H9 (cell line): ENCODE results near the gene RAB2B. TPM values are rescaled to one million over a fixed set of nuclear protein-coding genes. Genes with fewer than 3 reads are reported as not detected.
A peak's percentile ranks its signal among the peaks of the same experiment; 100 is the strongest.

Experiments used
- DNase-seq: peaks from one replicate; pipeline ENCODE4 v3.0.0-alpha.2; 2017
- H2AFZ ChIP-seq: one replicate; pipeline ENCODE4 v1.6.1; 2013; ENCODE audit warnings: mild to moderate bottlenecking, low read length, control low read depth, moderate library complexity
- H2AK5ac ChIP-seq: 2 replicates; pipeline ENCODE4 v1.6.1; 2013; ENCODE audit warnings: low read length, control low read depth, mixed read lengths; ENCODE audit not compliant: insufficient read length
- H2BK120ac ChIP-seq: one replicate; pipeline ENCODE4 v1.6.1; 2013; ENCODE audit warnings: low read depth, mild to moderate bottlenecking, low read length, control low read depth, inconsistent platforms; ENCODE audit not compliant: poor library complexity, severe bottlenecking
- H2BK12ac ChIP-seq: 2 replicates; pipeline ENCODE4 v1.6.1; 2013; ENCODE audit warnings: low read length, control low read depth, mixed read lengths, low read depth; ENCODE audit not compliant: insufficient read length
- H2BK15ac ChIP-seq: 2 replicates; pipeline ENCODE4 v1.6.1; 2013; ENCODE audit warnings: low read depth, low read length, control low read depth
- H2BK20ac ChIP-seq: one replicate; pipeline ENCODE4 v1.6.1; 2013; ENCODE audit warnings: low read depth, mild to moderate bottlenecking, low read length, control low read depth, inconsistent platforms; ENCODE audit not compliant: poor library complexity, severe bottlenecking
- H2BK5ac ChIP-seq: 2 replicates; pipeline ENCODE4 v1.6.1; 2013; ENCODE audit warnings: low read length, control low read depth, mixed read lengths; ENCODE audit not compliant: insufficient read length
- H3K14ac ChIP-seq: 2 replicates; pipeline ENCODE4 v1.6.1; 2013; ENCODE audit warnings: low read length, control low read depth; ENCODE audit not compliant: insufficient read depth
- H3K18ac ChIP-seq: 2 replicates; pipeline ENCODE4 v1.6.1; 2013; ENCODE audit warnings: low read depth, mild to moderate bottlenecking, mixed read lengths, low read length, control low read depth; ENCODE audit not compliant: insufficient read length
- H3K23ac ChIP-seq: 2 replicates; pipeline ENCODE4 v1.6.1; 2013; ENCODE audit warnings: low read length, control low read depth, mixed read lengths, low read depth; ENCODE audit not compliant: insufficient read length
- H3K23me2 ChIP-seq: 2 replicates; pipeline ENCODE4 v1.6.1; 2013; ENCODE audit warnings: low read depth, mild to moderate bottlenecking, mixed read lengths, low read length, control low read depth; ENCODE audit not compliant: insufficient read length, poor library complexity, severe bottlenecking
- H3K27ac ChIP-seq: 2 replicates; pipeline ENCODE4 v1.5.1; 2013; ENCODE audit warnings: low read length, control low read depth, mixed read lengths, low read depth; ENCODE audit not compliant: insufficient read length
- H3K27me3 ChIP-seq: 2 replicates; pipeline ENCODE4 v1.6.1; 2013; ENCODE audit warnings: low read length, control low read depth, inconsistent platforms; ENCODE audit not compliant: insufficient read depth
- H3K4ac ChIP-seq: 2 replicates; pipeline ENCODE4 v1.6.1; 2013; ENCODE audit warnings: low read depth, mild to moderate bottlenecking, control low read depth, inconsistent platforms, low read length, moderate library complexity
- H3K4me1 ChIP-seq: 2 replicates; pipeline ENCODE4 v1.6.1; 2013; ENCODE audit warnings: low read length, control low read depth, inconsistent platforms; ENCODE audit not compliant: insufficient read depth
- H3K4me2 ChIP-seq: 2 replicates; pipeline ENCODE4 v1.6.1; 2013; ENCODE audit warnings: low read length, control low read depth, mixed read lengths; ENCODE audit not compliant: insufficient read length, insufficient read depth
- H3K56ac ChIP-seq: 2 replicates; pipeline ENCODE4 v1.6.1; 2013; ENCODE audit warnings: low read depth, mild to moderate bottlenecking, mixed read lengths, low read length, control low read depth; ENCODE audit not compliant: insufficient read length
- H3K79me1 ChIP-seq: 2 replicates; pipeline ENCODE4 v1.6.1; 2013; ENCODE audit warnings: low read depth, mild to moderate bottlenecking, moderate library complexity, low read length, control low read depth, inconsistent platforms; ENCODE audit not compliant: insufficient read depth, poor library complexity, severe bottlenecking
- H3K79me2 ChIP-seq: 2 replicates; pipeline ENCODE4 v1.6.1; 2013; ENCODE audit warnings: low read length, control low read depth, inconsistent platforms; ENCODE audit not compliant: insufficient read depth
- H3K9ac ChIP-seq: 2 replicates; pipeline ENCODE4 v1.6.1; 2013; ENCODE audit warnings: low read length, control low read depth, mixed read lengths; ENCODE audit not compliant: insufficient read length; ENCODE audit errors: extremely low read depth
- H3K9me3 ChIP-seq: one replicate; pipeline ENCODE4 v1.6.1; 2013; ENCODE audit warnings: low read depth, low read length, inconsistent platforms; ENCODE audit not compliant: control insufficient read depth
- H3T11ph ChIP-seq: one replicate; pipeline ENCODE4 v1.6.1; 2013; ENCODE audit warnings: mild to moderate bottlenecking, low read length, control low read depth, inconsistent platforms
- H4K20me1 ChIP-seq: one replicate; pipeline ENCODE4 v1.6.1; 2013; ENCODE audit not compliant: control insufficient read depth, insufficient read length, insufficient read depth
- H4K5ac ChIP-seq: 2 replicates; pipeline ENCODE4 v1.6.1; 2013; ENCODE audit warnings: low read depth, mild to moderate bottlenecking, mixed read lengths, low read length, control low read depth; ENCODE audit not compliant: insufficient read length
- H4K8ac ChIP-seq: replicated peaks from 2 replicates; pipeline ENCODE4 v1.6.1; 2013; ENCODE audit warnings: low read length, control low read depth, mixed read lengths, low read depth; ENCODE audit not compliant: insufficient read length
- H4K91ac ChIP-seq: 2 replicates; pipeline ENCODE4 v1.6.1; 2013; ENCODE audit warnings: low read depth, mild to moderate bottlenecking, moderate library complexity, mixed read lengths, low read length, control low read depth; ENCODE audit not compliant: insufficient read length
- H3K27ac Mint-ChIP-seq, 3 experiments: 2 replicates in 2 of 3; 3 replicates in 1 of 3; pipeline ENCODE4 v1.8.0; 2020 to 2021; ENCODE audit warnings: mixed read lengths in 3 of 3, mild to moderate bottlenecking in 1 of 3, moderate library complexity in 1 of 3
- H3K27me3 Mint-ChIP-seq: 2 replicates; pipeline ENCODE4 v1.8.0; 2021; ENCODE audit warnings: low read depth, mild to moderate bottlenecking, moderate library complexity, mixed read lengths
- H3K36me3 Mint-ChIP-seq, 3 experiments: 2 replicates in 2 of 3; 3 replicates in 1 of 3; pipeline ENCODE4 v1.8.0; 2020 to 2021; ENCODE audit warnings: low read depth in 3 of 3, mixed read lengths in 3 of 3; ENCODE audit not compliant: insufficient read depth in 1 of 3
- H3K4me1 Mint-ChIP-seq, 2 experiments: 2 replicates each; pipeline ENCODE4 v1.8.0; 2020; ENCODE audit warnings: mixed read lengths in 2 of 2
- H3K4me3 Mint-ChIP-seq, 2 experiments: 2 replicates in 1 of 2; 3 replicates in 1 of 2; pipeline ENCODE4 v1.8.0; 2020 to 2021; ENCODE audit warnings: mild to moderate bottlenecking in 2 of 2, mixed read lengths in 2 of 2, moderate library complexity in 1 of 2
- H3K9me3 Mint-ChIP-seq, 2 experiments: 2 replicates in 1 of 2; 3 replicates in 1 of 2; pipeline ENCODE4 v1.8.0; 2020; ENCODE audit warnings: mild to moderate bottlenecking in 2 of 2, mixed read lengths in 2 of 2, moderate library complexity in 1 of 2
- CTCF ChIP-seq: fragments of 200-600 bp; sonication (generic); conservative IDR thresholded peaks from 3 replicates; pipeline ENCODE4 v1.8.0; 2021; ENCODE audit warnings: antibody characterized with exemption, mild to moderate bottlenecking
- WGBS: extraction: QIAGEN DNeasy Blood & Tissue Kit; methylation state at CpG from one replicate; pipeline ENCODE4 v1.1.7; 2013; ENCODE audit warnings: missing lambda C conversion rate, low lambda C conversion rate, mixed read lengths; ENCODE audit not compliant: insufficient read length; ENCODE audit errors: extremely low coverage; 5-methylcytosine and 5-hydroxymethylcytosine counted together
- total RNA-seq: library from RNA; stranded (reverse); gene quantifications from 2 replicates; pipeline ENCODE4 v1.2.1, GENCODE V29; 2021

RAB2B gene
- total RNA-seq, 1 experiment from 2014 or later: 27.9 TPM

- Histone ChIP-seq H2BK15ac (no peak overlapping the region), H4K8ac (no peak overlapping the region)
- H3K27me3 Mint-ChIP-seq: no peaks in the 10 kb centered on the region
Observed at GRCh38 chr14:21498540-21499526, 22.1 kb upstream of the RAB2B start.

More at GRCh38 chr14:21498540-21499526, 22.1 kb upstream of the RAB2B start:
- Histone ChIP-seq H3K4me2 (no peak overlapping the region), H3K27me3 (no peaks in the 10 kb centered on the region), H3K23me2 (no peaks in the 10 kb centered on the region), H3K56ac (no peak overlapping the region), H3K14ac (no peak overlapping the region), H4K91ac (no peak overlapping the region), H3K23ac (no peak overlapping the region), H2BK20ac (no peak overlapping the region), H3K4me1 (no peaks in the 10 kb centered on the region; the same call in 1 of the 2 replicates), H2AFZ (no peak overlapping the region), H3K4ac (no peak overlapping the region), H3K9me3 (no peaks in the 10 kb centered on the region), H3K9ac (no peak overlapping the region), H3K27ac (no peak overlapping the region), H3K79me2 (peaks cover 3% of the 10 kb centered on the region; the same call in 1 of the 2 replicates), H2BK5ac (no peak overlapping the region), H2BK12ac (no peak overlapping the region), H2BK120ac (no peak overlapping the region), H3K79me1 (no peaks in the 10 kb centered on the region), H2AK5ac (no peak overlapping the region), H4K20me1 (no peaks in the 10 kb centered on the region), H3T11ph (no peak overlapping the region), H4K5ac (no peak overlapping the region), H3K18ac (no peak overlapping the region)
- Mint-ChIP-seq H3K36me3 (peaks cover 80 to 96% (median 87%) of the 10 kb centered on the region in 3 experiments; a peak in 6 of 7 replicates), H3K4me1 (peaks cover 31 to 33% of the 10 kb centered on the region in 2 experiments), H3K4me3 (no peak overlapping the region), H3K27ac (peak overlapping the region; percentile 75 to 90 (median 76)), H3K9me3 (no peaks in the 10 kb centered on the region)
- TF ChIP-seq CTCF: peak; percentile 75
- WGBS: no CpG with 5 or more reads among the region's 5 CpGs
- DNase-seq: no peak
